ENCODE measurements around the gene ZNF160. TPM values are rescaled to one million over a fixed set of nuclear protein-coding genes. Genes with fewer than 3 reads are reported as not detected.
"Not testable (repeated sequence)": the region's sequence is repeated elsewhere in the genome, so short reads cannot be mapped to it uniquely, and the experiment has no call there.

ZNF160 gene
- total RNA-seq, 1 donor from 2014 or later, result 34.4 TPM

- intact Hi-C loops (cut with micrococcal nuclease), result no loop called here
These were observed 69.2 kb downstream of the ZNF160 start for GRCh38 chr19:53034054-53034453.

GRCh38 chr19:53028306-53028705 is 74.9 kb downstream of the ZNF160 start:
- intact Hi-C loops (cut with micrococcal nuclease), result not testable (repeated sequence)

- intact Hi-C loops (cut with micrococcal nuclease), result no loop called here
These were observed 83.5 kb downstream of the ZNF160 start for GRCh38 chr19:53019684-53020083.

Other genes starting within 250 kb of the ZNF160 start
- 18.5 and 20.5 TPM in 2 replicates for gene ZNF468, start 245.8 kb downstream of the ZNF160 start, total RNA-seq
- gene ZNF320, start 205.8 kb downstream of the ZNF160 start, total RNA-seq, result 11.4 TPM in 2 replicates
- gene ZNF888, start 180.0 kb downstream of the ZNF160 start, total RNA-seq, result 5.9 and 6.1 TPM in 2 replicates
- gene ZNF816, start 140.5 kb downstream of the ZNF160 start, total RNA-seq, result 8.7 and 10.8 TPM in 2 replicates
- not detected in 2 replicates for gene ERVV-1, start 89.5 kb downstream of the ZNF160 start, total RNA-seq
- not detected in 2 replicates for gene ERVV-2, start 58.7 kb downstream of the ZNF160 start, total RNA-seq
- gene ZNF415, start 29.5 kb upstream of the ZNF160 start, total RNA-seq, result 0.34 and 1.0 TPM in 2 replicates
- 4.3 and 7.1 TPM in 2 replicates for gene ZNF347, start 55.6 kb upstream of the ZNF160 start, total RNA-seq
- gene ZNF665, start 89.9 kb upstream of the ZNF160 start, total RNA-seq, result 1.8 and 2.3 TPM in 2 replicates
- 2.5 and 3.2 TPM in 2 replicates for gene ZNF677, start 151.5 kb upstream of the ZNF160 start, total RNA-seq
- gene VN1R2, start 154.9 kb upstream of the ZNF160 start, total RNA-seq, result not detected in 2 replicates
- not detected in 2 replicates for gene VN1R4, start 164.3 kb upstream of the ZNF160 start, total RNA-seq
- 10.0 and 10.2 TPM in 2 replicates for gene ZNF845, start 230.3 kb upstream of the ZNF160 start, total RNA-seq

Data from T-helper 1 cell treated with Interleukin-12 subunit alpha and Interleukin-12 subunit beta and Interleukin-4 antibody, amounts not matched to agents 30 ng/mL and 1 ng/mL, for 36 hours (primary cell).